Gastrocnemius medialis (tissue), 4 donors: Measurements from ENCODE around the gene CDC73.

Source experiments
- CTCF ChIP-seq, 5 experiments: fragments of 450-650 bp in 3 of 5; fragments of 200-600 bp in 2 of 5; sonication (generic) in 2 of 5; IDR thresholded peaks in 4 of 5; conservative IDR thresholded peaks in 1 of 5; 1 replicate in 4 of 5; 2 replicates in 1 of 5; pipeline ENCODE4 v1.5.1; 2016 to 2019; ENCODE audit warnings: antibody characterized with exemption in 5 of 5, mild to moderate bottlenecking in 3 of 5, moderate library complexity in 3 of 5
- POLR2A ChIP-seq, 2 donors: fragments of 450-650 bp; IDR thresholded peaks; one replicate each; pipeline ENCODE4 v1.6.1; 2017; ENCODE audit warnings: antibody characterized with exemption in 2 of 2, mild to moderate bottlenecking in 2 of 2, moderate library complexity in 2 of 2

- TF ChIP-seq CTCF (IDR thresholded peaks at IDR 0.05 in 4 of 5, conservative IDR thresholded peaks at IDR 0.05 in 1 of 5) (no peak), POLR2A (IDR thresholded peaks at IDR 0.05) (no peak)
Observed at GRCh38 chr1:193293726-193294125, 171.9 kb downstream of the CDC73 start.
